Activated naive CD4-positive, alpha-beta T cell (primary cell): ENCODE measurements around the gene FXN.
"Not testable (repeated sequence)": the region's sequence is repeated elsewhere in the genome, so short reads cannot be mapped to it uniquely, and the experiment has no call there.

ENCODE experiments used
- DNase-seq, 4 experiments: peaks; one replicate each; lab custom pipeline; 2025; lab: John Stamatoyannopoulos, UW

Gene FXN

DNA sequence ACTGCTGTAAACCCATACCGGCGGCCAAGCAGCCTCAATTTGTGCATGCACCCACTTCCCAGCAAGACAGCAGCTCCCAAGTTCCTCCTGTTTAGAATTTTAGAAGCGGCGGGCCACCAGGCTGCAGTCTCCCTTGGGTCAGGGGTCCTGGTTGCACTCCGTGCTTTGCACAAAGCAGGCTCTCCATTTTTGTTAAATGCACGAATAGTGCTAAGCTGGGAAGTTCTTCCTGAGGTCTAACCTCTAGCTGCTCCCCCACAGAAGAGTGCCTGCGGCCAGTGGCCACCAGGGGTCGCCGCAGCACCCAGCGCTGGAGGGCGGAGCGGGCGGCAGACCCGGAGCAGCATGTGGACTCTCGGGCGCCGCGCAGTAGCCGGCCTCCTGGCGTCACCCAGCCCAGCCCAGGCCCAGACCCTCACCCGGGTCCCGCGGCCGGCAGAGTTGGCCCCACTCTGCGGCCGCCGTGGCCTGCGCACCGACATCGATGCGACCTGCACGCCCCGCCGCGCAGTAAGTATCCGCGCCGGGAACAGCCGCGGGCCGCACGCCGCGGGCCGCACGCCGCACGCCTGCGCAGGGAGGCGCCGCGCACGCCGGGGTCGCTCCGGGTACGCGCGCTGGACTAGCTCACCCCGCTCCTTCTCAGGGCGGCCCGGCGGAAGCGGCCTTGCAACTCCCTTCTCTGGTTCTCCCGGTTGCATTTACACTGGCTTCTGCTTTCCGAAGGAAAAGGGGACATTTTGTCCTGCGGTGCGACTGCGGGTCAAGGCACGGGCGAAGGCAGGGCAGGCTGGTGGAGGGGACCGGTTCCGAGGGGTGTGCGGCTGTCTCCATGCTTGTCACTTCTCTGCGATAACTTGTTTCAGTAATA is at the start of gene FXN:
Gene FXN, plus strand, starts transcription at position 315 of the 871 bp plus-strand sequence. Its CDS starts 31 bp downstream, at position 346.
- peak; percentile 57 to 77 (median 68) for DNase-seq

- DNase-seq = not testable (repeated sequence)
Measured at GRCh38 chr9:68986949-68987348, 48.6 kb upstream of the FXN start.

GRCh38 chr9:68991457-68991856 is 44.1 kb upstream of the FXN start:
- DNase-seq = no peak

DNA sequence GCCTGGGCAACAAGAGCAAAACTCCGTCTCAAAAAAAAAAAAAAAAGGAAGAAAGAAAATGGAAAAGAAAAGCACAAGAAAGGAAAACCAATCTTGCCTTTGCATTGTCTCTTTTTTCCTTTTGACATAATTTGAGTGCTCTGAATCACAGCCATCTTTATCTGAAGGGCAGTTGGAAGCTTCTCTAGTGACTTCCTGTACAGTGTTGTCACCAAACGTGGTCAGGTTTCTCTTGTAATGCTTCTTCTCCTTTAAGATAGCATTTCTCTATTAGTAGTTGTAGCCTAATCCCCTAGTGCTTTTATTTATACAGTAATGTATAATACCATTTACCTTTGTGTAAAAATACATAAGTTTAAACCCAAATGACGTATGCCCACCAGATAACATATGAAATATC is 39.8 kb upstream of the FXN start:
- DNase-seq = no peak

GRCh38 chr9:68996462-68996861 is 39.1 kb upstream of the FXN start:
- DNase-seq = no peak

- DNase-seq = no peak
Measured at GRCh38 chr9:68997666-68998065, 37.9 kb upstream of the FXN start.

GRCh38 chr9:68998385-68998784 is 37.2 kb upstream of the FXN start:
- no peak for DNase-seq

DNA sequence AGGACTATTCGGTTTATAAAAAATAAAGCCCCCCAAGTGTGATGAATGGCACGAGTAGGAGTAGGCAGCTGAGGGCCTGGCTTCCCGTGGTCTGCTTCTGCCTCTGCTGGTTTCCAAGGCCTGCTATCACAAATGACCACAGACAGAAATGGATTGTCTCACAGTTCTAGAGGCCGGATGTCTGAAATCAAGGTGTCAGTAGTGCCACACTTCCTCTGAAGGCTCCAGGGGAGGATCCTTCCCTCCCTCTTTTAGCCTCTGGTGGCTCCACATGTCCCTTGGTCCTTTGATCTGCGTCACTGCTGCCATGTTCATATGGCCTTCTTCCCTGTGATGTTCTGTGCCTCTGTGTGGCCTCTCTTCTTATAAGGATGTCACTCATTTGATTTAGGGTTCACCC is 36.7 kb upstream of the FXN start:
- DNase-seq = no peak

DNA sequence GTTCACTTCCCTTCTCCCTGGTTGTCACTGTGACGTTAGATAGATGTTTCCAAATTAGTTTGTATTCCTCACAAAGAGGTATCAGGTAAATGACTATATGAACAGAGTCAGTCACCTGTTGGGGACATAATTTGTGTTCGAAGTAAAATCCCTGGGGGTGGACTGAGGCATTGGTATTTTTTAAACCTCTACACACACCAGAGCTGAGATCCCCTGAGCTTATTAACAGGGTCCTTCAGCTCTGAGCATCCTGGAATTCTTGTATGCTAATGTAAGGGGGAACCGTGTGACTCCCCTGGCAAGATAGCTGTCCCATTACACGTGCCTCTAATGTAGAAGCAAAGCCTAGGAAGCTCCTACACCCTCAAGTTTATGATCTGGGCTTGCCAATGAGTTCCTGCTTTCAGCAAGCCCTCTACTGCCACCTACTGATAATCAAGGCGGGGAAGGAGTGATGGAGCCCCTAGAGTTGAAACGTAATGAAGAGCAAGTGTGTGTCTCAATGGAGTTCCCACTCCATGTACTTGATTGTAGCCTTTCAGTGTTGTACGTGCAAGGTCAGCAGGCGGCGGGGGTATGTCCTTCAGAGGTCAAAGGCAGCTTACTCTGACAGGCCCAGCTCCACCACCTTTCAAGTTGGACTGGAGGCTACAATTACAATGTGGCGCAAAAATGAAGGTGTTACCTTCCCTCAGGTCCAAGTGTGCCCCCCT is 36.0 kb upstream of the FXN start:
- peak in 2 of 4 experiments; percentile 32 to 34 for DNase-seq

DNA sequence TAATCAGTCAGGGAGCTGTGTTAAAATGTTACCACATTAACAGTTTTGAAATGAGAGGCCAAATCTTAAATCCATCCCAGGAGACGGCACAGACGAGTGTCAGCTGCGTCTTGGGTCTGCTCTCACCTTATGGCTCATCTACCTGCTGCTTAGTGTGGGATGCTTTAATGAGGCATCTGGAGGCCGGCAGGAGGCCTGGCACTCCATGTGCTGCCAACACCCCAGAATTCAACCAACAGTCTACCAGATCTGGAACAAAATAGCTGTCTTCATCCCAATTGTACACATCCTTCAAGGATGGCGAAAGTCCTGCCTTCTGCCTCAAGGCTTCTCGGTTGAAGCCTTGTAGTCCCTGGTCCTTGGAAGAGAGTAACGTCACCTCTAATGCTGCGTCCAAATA is 33.6 kb upstream of the FXN start:
- DNase-seq = no peak

- DNase-seq = no peak
Measured at GRCh38 chr9:69003051-69003450, 32.5 kb upstream of the FXN start.

DNA sequence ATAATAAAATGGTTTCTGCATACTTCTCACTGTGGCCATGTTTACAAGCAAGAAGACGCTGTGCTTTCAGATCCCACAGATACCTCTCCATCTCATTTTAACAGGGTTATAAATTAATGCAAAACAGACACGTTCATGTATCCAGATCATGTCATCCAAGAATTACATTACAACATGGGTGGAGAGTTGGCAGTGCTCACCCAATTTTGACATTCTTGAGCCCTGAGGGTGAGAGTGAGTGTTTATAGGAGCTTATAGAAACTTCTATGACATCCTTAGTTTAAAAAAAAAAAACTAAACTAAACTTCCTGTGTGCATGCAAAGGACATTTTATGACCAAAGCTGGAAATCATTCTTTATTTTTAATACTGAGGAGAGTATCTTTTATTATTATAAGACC is 30.7 kb upstream of the FXN start:
- DNase-seq = no peak

DNA sequence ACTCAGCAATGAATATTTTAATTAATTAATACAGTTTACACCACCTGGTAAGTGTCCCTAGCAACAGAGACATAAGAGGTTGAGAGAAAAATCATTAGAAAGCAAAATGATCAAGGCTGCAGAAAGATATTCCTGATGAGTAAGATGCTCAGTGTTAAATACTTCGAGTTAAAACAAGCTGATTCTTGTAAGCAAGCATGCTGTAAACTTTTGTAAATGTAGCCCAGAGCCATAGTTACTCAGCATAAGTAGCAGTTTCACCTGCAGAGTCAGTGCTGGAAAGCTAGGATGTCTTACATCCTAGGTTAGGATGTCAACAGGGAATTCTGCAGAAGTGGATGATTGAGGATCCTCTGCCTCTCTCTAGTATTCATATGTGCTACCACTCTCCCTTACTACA is 25.8 kb upstream of the FXN start:
- DNase-seq = no peak

- no peak for DNase-seq
Measured at GRCh38 chr9:69012696-69013381, 22.7 kb upstream of the FXN start.

DNA sequence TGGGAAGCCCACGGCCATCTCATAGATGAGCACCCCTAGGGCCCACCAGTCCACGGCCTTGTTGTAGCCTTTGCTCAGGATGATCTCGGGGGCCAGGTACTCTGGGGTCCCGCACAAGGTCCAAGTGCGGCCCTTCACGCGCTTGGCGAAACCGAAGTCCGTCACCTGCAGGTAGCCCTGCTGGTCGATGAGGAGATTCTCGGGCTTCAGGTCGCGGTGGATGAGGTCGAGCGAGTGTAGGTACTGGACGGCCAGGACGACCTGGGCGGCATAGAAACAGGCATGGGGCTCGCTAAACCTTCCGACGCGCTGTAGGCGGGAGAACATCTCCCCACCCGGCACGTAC is 22.2 kb upstream of the FXN start:
- DNase-seq = no peak

- DNase-seq = no peak
Measured at GRCh38 chr9:69014013-69014412, 21.5 kb upstream of the FXN start, which contains the start of gene PRKACG. PRKACG (minus strand) TSS chr9:69014113; CDS start chr9:69014092, 21 bp downstream.

GRCh38 chr9:69016191-69017096 is 19.1 kb upstream of the FXN start:
- no peak for DNase-seq

- no peak for DNase-seq
Measured at GRCh38 chr9:69018737-69019136, 16.8 kb upstream of the FXN start.

GRCh38 chr9:69019808-69020207 is 15.7 kb upstream of the FXN start:
- peak in 1 of 4 experiments; percentile 15 for DNase-seq

GRCh38 chr9:69020301-69021145 is 15.0 kb upstream of the FXN start:
- no peak for DNase-seq

GRCh38 chr9:69023650-69024049 is 11.9 kb upstream of the FXN start:
- no peak for DNase-seq
